Right lobe of liver (tissue), 6 donors: ENCODE results near the gene RAX. TPM values are rescaled to one million over a fixed set of nuclear protein-coding genes. Genes with fewer than 3 reads are reported as not detected.

Source experiments
- ATAC-seq, 4 donors: fragments of 200-7000 bp; cut with Tn5 transposase; one replicate each; pipeline ENCODE4 v1.9.1; 2020; ENCODE audit warnings: mild to moderate bottlenecking in 4 of 4, moderate library complexity in 4 of 4
- DNase-seq, 3 donors: peaks; one replicate each; pipeline ENCODE4 v3.0.0-alpha.2; 2020
- H3K27ac ChIP-seq, 3 donors: fragments of 200-600 bp; one replicate each; pipeline ENCODE4 v1.8.0; 2022
- H3K27me3 ChIP-seq, 2 donors: fragments of 200-600 bp; one replicate each; pipeline ENCODE4 v1.8.0; 2022
- H3K36me3 ChIP-seq, 4 donors: fragments of 200-600 bp; sonication (generic) in 1 of 4; one replicate each; pipeline versions ENCODE4 v1.5.1 to v1.8.0; 2017 to 2022; ENCODE audit warnings: control low read depth in 1 of 4
- H3K4me1 ChIP-seq, 4 donors: fragments of 200-600 bp; sonication (generic) in 1 of 4; one replicate each; pipeline versions ENCODE4 v1.5.1 to v1.8.0; 2017 to 2022; ENCODE audit warnings: control low read depth in 1 of 4
- H3K4me3 ChIP-seq, 3 donors: fragments of 200-600 bp; one replicate each; pipeline ENCODE4 v1.8.0; 2022
- H3K9me3 ChIP-seq, 4 donors: fragments of 200-600 bp; sonication (generic) in 1 of 4; one replicate each; pipeline versions ENCODE4 v1.5.1 to v1.8.0; 2017 to 2022; ENCODE audit warnings: control low read depth in 1 of 4
- CTCF ChIP-seq, 4 donors: fragments of 200-600 bp in 3 of 4; fragments of 450-650 bp in 1 of 4; IDR thresholded peaks; one replicate each; pipeline versions ENCODE4 v1.5.1 to v1.8.0; 2016 to 2022; ENCODE audit warnings: antibody characterized with exemption in 4 of 4, mild to moderate bottlenecking in 2 of 4
- POLR2A ChIP-seq: fragments of 450-650 bp; IDR thresholded peaks from one replicate; pipeline ENCODE4 v1.6.1; 2017; ENCODE audit warnings: antibody characterized with exemption, mild to moderate bottlenecking
- WGBS: methylation state at CpG from one replicate; pipeline ENCODE4 v1.1.6; 2018; ENCODE audit warnings: low coverage, low lambda C conversion rate; ENCODE audit not compliant: insufficient coverage; ENCODE audit errors: missing lambda C conversion rate; 5-methylcytosine and 5-hydroxymethylcytosine counted together
- intact Hi-C, 2 donors: fragments of 100-400 bp; cut with DNase I; formaldehyde crosslinking; loops; one replicate each; pipeline versions ENCODE4 v1.11.2 to v1.14.1; 2022
- total RNA-seq, 6 experiments: library from RNA; depleted of rRNA in 2 of 6; stranded (reverse); fragments of >200 nt in 2 of 6; fragmentation: NEBNext Ultra II Directional in 3 of 6; extraction: Animal tissue kit (Norgen Biotek cat#: 25700) in 3 of 6; gene quantifications; one replicate each; pipeline versions ENCODE4 v1.1.0 to v1.2.4, GENCODE V29; 2016 to 2023
- donor health status: DM: no; HTN: yes; CAD: no.
- donor health status: DM: no; HTN: no; CAD: no.
- donor health status: DM: no; HTN: no; CAD: no.
- donor health status: DM: no; HTN: yes; CAD: no.
- donor health status: DM: no; HTN: yes; CAD: no.

The RAX gene
- total RNA-seq, 6 experiments from 2014 or later: not detected

- WGBS: 18% methylated on average over 4 of the region's 5 CpGs
- intact Hi-C loops: no loop called here
- H3K27me3 ChIP-seq: peaks cover 10 to 41% of the 10 kb centered on the region in 2 donors
Observed at GRCh38 chr18:59276047-59276446, 2.8 kb upstream of the RAX start.

GRCh38 chr18:59275406-59275949 is 2.2 kb upstream of the RAX start:
- Histone ChIP-seq H3K27ac (no peak overlapping the region), H3K4me1 (peaks cover 0 to 20% (median 2%) of the 10 kb centered on the region in 4 donors), H3K36me3 (no peaks in the 10 kb centered on the region), H3K4me3 (no peak overlapping the region), H3K9me3 (no peaks in the 10 kb centered on the region), H3K27me3 (peaks cover 11 to 46% of the 10 kb centered on the region in 2 donors)
- TF ChIP-seq CTCF (IDR thresholded peaks at IDR 0.05) (no peak), POLR2A (no peak)
- ATAC-seq: no peak
- intact Hi-C loops: no loop called here
- WGBS: 14% methylated on average over 5 of the region's 6 CpGs
- DNase-seq: no peak

More at GRCh38 chr18:59276047-59276446, 2.8 kb upstream of the RAX start:
- no peaks in the 10 kb centered on the region for H3K9me3 ChIP-seq
- no peaks in the 10 kb centered on the region for H3K36me3 ChIP-seq
- ATAC-seq (no peak), DNase-seq (no peak)
- H3K4me3 ChIP-seq: no peak overlapping the region
- H3K4me1 ChIP-seq: peaks cover 0 to 20% (median 2%) of the 10 kb centered on the region in 4 donors
- no peak for TF ChIP-seq POLR2A
- no peak for TF ChIP-seq CTCF (IDR thresholded peaks at IDR 0.05)
- no peak overlapping the region for H3K27ac ChIP-seq

GRCh38 chr18:59274533-59274928 is 1.3 kb upstream of the RAX start:
- peaks cover 0 to 20% (median 2%) of the 10 kb centered on the region in 4 donors for H3K4me1 ChIP-seq
- WGBS: 18% methylated on average over 12 of the region's 18 CpGs
- no peak for ATAC-seq
- no peak overlapping the region for H3K4me3 ChIP-seq
- no peaks in the 10 kb centered on the region for H3K9me3 ChIP-seq
- H3K36me3 ChIP-seq: no peaks in the 10 kb centered on the region
- peaks cover 11 to 50% of the 10 kb centered on the region in 2 donors for H3K27me3 ChIP-seq
- TF ChIP-seq POLR2A (no peak), CTCF (IDR thresholded peaks at IDR 0.05) (no peak)
- DNase-seq: no peak
- no peak overlapping the region for H3K27ac ChIP-seq
- intact Hi-C loops: no loop called here

- Histone ChIP-seq H3K9me3 (no peaks in the 10 kb centered on the region), H3K36me3 (no peaks in the 10 kb centered on the region), H3K4me3 (no peak overlapping the region), H3K27ac (no peak overlapping the region), H3K27me3 (peaks cover 11 to 50% of the 10 kb centered on the region in 2 donors), H3K4me1 (peaks cover 0 to 20% (median 2%) of the 10 kb centered on the region in 4 donors)
- DNase-seq (no peak), ATAC-seq (no peak)
- no peak for TF ChIP-seq POLR2A
- TF ChIP-seq CTCF (IDR thresholded peaks at IDR 0.05): no peak
- 1% methylated on average over 18 of the region's 48 CpGs for WGBS
- intact Hi-C loops: no loop called here
Observed at GRCh38 chr18:59273759-59274532, 692 bp upstream of the RAX start.
